Uterus (tissue), 4 donors: ENCODE measurements around the gene SUGP1. TPM values are rescaled to one million over a fixed set of nuclear protein-coding genes. Genes with fewer than 3 reads are reported as not detected.

Experiments
- DNase-seq, 2 donors: peaks; one replicate each; pipeline ENCODE4 v3.0.0-alpha.2; 2019 to 2020
- H3K27ac ChIP-seq, 2 donors: fragments of 200-600 bp; sonication (generic); 1 replicate in 1 of 2; 2 replicates in 1 of 2; pipeline ENCODE4 v1.5.1; 2016 to 2018
- H3K27me3 ChIP-seq, 2 donors: fragments of 200-600 bp; sonication (generic); one replicate each; pipeline ENCODE4 v1.5.1; 2018 to 2019; ENCODE audit warnings: control low read depth in 1 of 2
- H3K36me3 ChIP-seq, 2 donors: fragments of 200-600 bp; sonication (generic); one replicate each; pipeline ENCODE4 v1.5.1; 2019; ENCODE audit warnings: control low read depth in 1 of 2
- H3K4me1 ChIP-seq, 2 donors: fragments of 200-600 bp; sonication (generic); one replicate each; pipeline ENCODE4 v1.5.1; 2018 to 2019; ENCODE audit warnings: control low read depth in 1 of 2
- H3K4me3 ChIP-seq, 2 donors: fragments of 200-600 bp; sonication (generic); 1 replicate in 1 of 2; 2 replicates in 1 of 2; pipeline ENCODE4 v1.5.1; 2018 to 2019; ENCODE audit warnings: mild to moderate bottlenecking in 1 of 2
- H3K9me3 ChIP-seq, 2 donors: fragments of 200-600 bp; sonication (generic); one replicate each; pipeline ENCODE4 v1.5.1; 2019; ENCODE audit warnings: control low read depth in 1 of 2
- CTCF ChIP-seq, 4 experiments: fragments of 200-600 bp in 2 of 4; fragments of 450-650 bp in 2 of 4; sonication (generic) in 2 of 4; IDR thresholded peaks; one replicate each; pipeline ENCODE4 v1.5.1; 2016 to 2019; ENCODE audit warnings: antibody characterized with exemption in 4 of 4, mild to moderate bottlenecking in 2 of 4, moderate library complexity in 1 of 4
- POLR2A ChIP-seq, 2 donors: fragments of 450-650 bp; IDR thresholded peaks; one replicate each; pipeline ENCODE4 v1.6.1; 2016; ENCODE audit warnings: antibody characterized with exemption in 2 of 2, mild to moderate bottlenecking in 1 of 2, moderate library complexity in 1 of 2
- intact Hi-C: fragments of 100-400 bp; cut with DNase I; formaldehyde crosslinking; loops from one replicate; pipeline ENCODE4 v1.15.1; 2023; ENCODE audit warnings: low total_unique reads
- total RNA-seq, 4 donors: library from RNA; depleted of rRNA in 3 of 4; stranded (reverse); fragments of >200 nt in 3 of 4; gene quantifications; one replicate each; pipeline versions ENCODE4 v1.1.0 to v1.2.4, GENCODE V29; 2014 to 2023
- donor health status: DM: yes; HTN: yes; CAD: no.

SUGP1 gene, protein sequence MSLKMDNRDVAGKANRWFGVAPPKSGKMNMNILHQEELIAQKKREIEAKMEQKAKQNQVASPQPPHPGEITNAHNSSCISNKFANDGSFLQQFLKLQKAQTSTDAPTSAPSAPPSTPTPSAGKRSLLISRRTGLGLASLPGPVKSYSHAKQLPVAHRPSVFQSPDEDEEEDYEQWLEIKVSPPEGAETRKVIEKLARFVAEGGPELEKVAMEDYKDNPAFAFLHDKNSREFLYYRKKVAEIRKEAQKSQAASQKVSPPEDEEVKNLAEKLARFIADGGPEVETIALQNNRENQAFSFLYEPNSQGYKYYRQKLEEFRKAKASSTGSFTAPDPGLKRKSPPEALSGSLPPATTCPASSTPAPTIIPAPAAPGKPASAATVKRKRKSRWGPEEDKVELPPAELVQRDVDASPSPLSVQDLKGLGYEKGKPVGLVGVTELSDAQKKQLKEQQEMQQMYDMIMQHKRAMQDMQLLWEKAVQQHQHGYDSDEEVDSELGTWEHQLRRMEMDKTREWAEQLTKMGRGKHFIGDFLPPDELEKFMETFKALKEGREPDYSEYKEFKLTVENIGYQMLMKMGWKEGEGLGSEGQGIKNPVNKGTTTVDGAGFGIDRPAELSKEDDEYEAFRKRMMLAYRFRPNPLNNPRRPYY
- total RNA-seq = 10 to 100 TPM in 2 of 4 donors, 1 to 10 TPM in 2; 9.5 to 43.6 (median 14.0) TPM

- DNase-seq = peak; percentile 87 to 88
- Histone ChIP-seq H3K36me3 (no peaks in the 10 kb centered on the region), H3K4me3 (peak within 1 kb of the TSS; percentile 85 to 98), H3K27me3 (no peaks in the 10 kb centered on the region), H3K4me1 (peaks cover 0 to 9% of the 10 kb centered on the region in 2 donors), H3K27ac (peak within 1 kb of the TSS; percentile 88 to 89), H3K9me3 (no peaks in the 10 kb centered on the region)
- intact Hi-C loops = no loop called here
- TF ChIP-seq POLR2A (IDR thresholded peaks at IDR 0.05) (peak; percentile 29 to 42), CTCF (IDR thresholded peaks at IDR 0.05) (peak; percentile 16 to 79 (median 58))
Measured at GRCh38 chr19:19320361-19321140, at the start of gene SUGP1, which contains the start of gene MAU2. TSS of gene SUGP1 (minus strand) at chr19:19320509. CDS start at chr19:19320496, 13 bp downstream. TSS of gene MAU2 (plus strand) at chr19:19320829. CDS start at chr19:19320860, 31 bp downstream.

DNA sequence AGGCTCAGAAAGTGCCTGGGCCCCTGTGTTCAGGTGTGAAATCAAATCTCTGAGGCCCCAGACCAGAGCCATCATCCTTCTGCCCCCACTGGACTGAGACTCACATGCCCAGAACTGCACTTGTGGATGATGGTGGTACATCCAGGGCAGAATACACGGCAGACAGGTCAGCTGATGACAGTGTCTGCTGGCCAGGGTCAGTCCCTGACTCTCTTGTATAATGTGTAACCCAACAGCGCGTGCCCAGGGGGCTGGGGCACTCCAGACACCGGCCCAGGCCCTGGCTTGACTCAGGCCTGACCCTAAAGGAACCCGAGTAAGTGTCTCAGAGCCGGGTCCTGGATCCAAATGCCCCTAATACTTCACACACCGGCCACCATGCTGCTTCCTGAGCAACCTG, 47.8 kb upstream of the SUGP1 start:
- Histone ChIP-seq H3K27ac (no peak overlapping the region), H3K36me3 (no peaks in the 10 kb centered on the region), H3K4me3 (no peak overlapping the region), H3K27me3 (no peaks in the 10 kb centered on the region), H3K4me1 (no peaks in the 10 kb centered on the region), H3K9me3 (no peaks in the 10 kb centered on the region)
- intact Hi-C loops = loop anchor here (5.0 kb wide), 1 partner anchor 119 kb away; no protein-coding TSS in a partner anchor
- TF ChIP-seq CTCF (IDR thresholded peaks at IDR 0.05) (no peak), POLR2A (IDR thresholded peaks at IDR 0.05) (no peak)
- no peak for DNase-seq

GRCh38 chr19:19366434-19367396, 46.4 kb upstream of the SUGP1 start:
- Histone ChIP-seq H3K27me3 (no peaks in the 10 kb centered on the region), H3K9me3 (no peaks in the 10 kb centered on the region), H3K27ac (no peak overlapping the region), H3K36me3 (no peaks in the 10 kb centered on the region), H3K4me1 (no peaks in the 10 kb centered on the region), H3K4me3 (no peak overlapping the region)
- DNase-seq = peak; percentile 42 to 53
- TF ChIP-seq POLR2A (IDR thresholded peaks at IDR 0.05) = no peak
- peak; percentile 84 to 93 (median 86) for TF ChIP-seq CTCF (IDR thresholded peaks at IDR 0.05)
- intact Hi-C loops = loop anchor here (5.0 kb wide), 1 partner anchor 121 kb away; no protein-coding TSS in a partner anchor

DNA sequence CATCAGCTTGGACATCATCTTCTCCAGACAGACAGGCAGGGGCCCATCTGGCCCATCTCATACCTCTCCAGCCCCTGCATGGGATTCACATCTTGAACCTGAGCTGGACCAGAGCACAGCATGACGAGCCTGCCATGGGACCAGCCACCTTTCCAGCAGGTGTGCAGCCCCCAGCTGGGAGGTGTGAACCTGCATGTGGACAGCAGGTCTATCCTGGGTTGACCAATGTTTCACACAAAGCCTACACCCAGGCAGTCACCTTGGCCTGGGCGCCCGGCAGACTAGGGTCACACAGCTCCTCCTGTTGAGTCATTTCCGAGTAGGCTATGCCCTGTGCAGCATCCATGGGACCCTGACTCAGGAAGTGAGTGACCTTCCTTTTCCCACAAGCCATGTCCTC, 41.8 kb upstream of the SUGP1 start:
- no peak overlapping the region for H3K4me3 ChIP-seq
- DNase-seq = no peak
- no peaks in the 10 kb centered on the region for H3K4me1 ChIP-seq
- no peaks in the 10 kb centered on the region for H3K36me3 ChIP-seq
- TF ChIP-seq POLR2A (IDR thresholded peaks at IDR 0.05) = no peak
- TF ChIP-seq CTCF (IDR thresholded peaks at IDR 0.05) = no peak
- no peak overlapping the region for H3K27ac ChIP-seq
- H3K9me3 ChIP-seq = no peaks in the 10 kb centered on the region
- intact Hi-C loops = no loop called here
- H3K27me3 ChIP-seq = no peaks in the 10 kb centered on the region
